ENCODE data around the gene TP53RK.

TP53RK gene

GRCh38 chr20:46717818-46718541 is 28.7 kb upstream of the TP53RK start:
- no peak overlapping the region for H3K4me3 ChIP-seq (ENCODE audit: low read depth in 1 of 2, low read length in 2 of 2)
- H3K27ac ChIP-seq (ENCODE audit: low read length), result no peak overlapping the region
- H3K27me3 ChIP-seq (ENCODE audit: low read depth, low read length), result no peaks in the 10 kb centered on the region
- H3K36me3 ChIP-seq (ENCODE audit: control insufficient read depth in 1 of 2, insufficient read depth in 2 of 2, low read length in 2 of 2), result peaks cover 0 to 8% of the 10 kb centered on the region in 2 donors
- H3K9me3 ChIP-seq (ENCODE audit: control insufficient read depth in 1 of 2, low read length in 2 of 2), result peaks cover 0 to 8% of the 10 kb centered on the region in 2 donors
- no peaks in the 10 kb centered on the region for H3K4me1 ChIP-seq (ENCODE audit: control insufficient read depth in 1 of 2, insufficient read depth in 2 of 2, low read length in 2 of 2)

- peaks cover 0 to 3% of the 10 kb centered on the region in 2 donors for H3K9me3 ChIP-seq (ENCODE audit: control insufficient read depth in 1 of 2, low read length in 2 of 2)
- peaks cover 1 to 4% of the 10 kb centered on the region in 2 donors for H3K4me1 ChIP-seq (ENCODE audit: control insufficient read depth in 1 of 2, insufficient read depth in 2 of 2, low read length in 2 of 2)
- no peak overlapping the region for H3K4me3 ChIP-seq (ENCODE audit: low read depth in 1 of 2, low read length in 2 of 2)
- H3K36me3 ChIP-seq (ENCODE audit: control insufficient read depth in 1 of 2, insufficient read depth in 2 of 2, low read length in 2 of 2), result peaks cover 0 to 5% of the 10 kb centered on the region in 2 donors
- no peaks in the 10 kb centered on the region for H3K27me3 ChIP-seq (ENCODE audit: low read depth, low read length)
- no peak overlapping the region for H3K27ac ChIP-seq (ENCODE audit: low read length)
These were observed 26.1 kb upstream of the TP53RK start for GRCh38 chr20:46715292-46715756.

- no peaks in the 10 kb centered on the region for H3K9me3 ChIP-seq (ENCODE audit: control insufficient read depth in 1 of 2, low read length in 2 of 2)
- H3K4me1 ChIP-seq (ENCODE audit: control insufficient read depth in 1 of 2, insufficient read depth in 2 of 2, low read length in 2 of 2), result peaks cover 5 to 6% of the 10 kb centered on the region in 2 donors
- no peaks in the 10 kb centered on the region for H3K27me3 ChIP-seq (ENCODE audit: low read depth, low read length)
- no peak overlapping the region for H3K27ac ChIP-seq (ENCODE audit: low read length)
- no peak overlapping the region for H3K4me3 ChIP-seq (ENCODE audit: low read depth in 1 of 2, low read length in 2 of 2)
- no peaks in the 10 kb centered on the region for H3K36me3 ChIP-seq (ENCODE audit: control insufficient read depth in 1 of 2, insufficient read depth in 2 of 2, low read length in 2 of 2)
These were observed 25.0 kb upstream of the TP53RK start for GRCh38 chr20:46713957-46714834.

- no peak overlapping the region for H3K4me3 ChIP-seq (ENCODE audit: low read depth in 1 of 2, low read length in 2 of 2)
- H3K36me3 ChIP-seq (ENCODE audit: control insufficient read depth in 1 of 2, insufficient read depth in 2 of 2, low read length in 2 of 2), result no peaks in the 10 kb centered on the region
- H3K27me3 ChIP-seq (ENCODE audit: low read depth, low read length), result no peaks in the 10 kb centered on the region
- no peaks in the 10 kb centered on the region for H3K9me3 ChIP-seq (ENCODE audit: control insufficient read depth in 1 of 2, low read length in 2 of 2)
- H3K27ac ChIP-seq (ENCODE audit: low read length), result no peak overlapping the region
- H3K4me1 ChIP-seq (ENCODE audit: control insufficient read depth in 1 of 2, insufficient read depth in 2 of 2, low read length in 2 of 2), result peaks cover 5 to 6% of the 10 kb centered on the region in 2 donors
These were observed 22.9 kb upstream of the TP53RK start for GRCh38 chr20:46712056-46712636.

- H3K9me3 ChIP-seq (ENCODE audit: control insufficient read depth in 1 of 2, low read length in 2 of 2), result no peaks in the 10 kb centered on the region
- peak overlapping the region; percentile 64 to 71 for H3K4me3 ChIP-seq (ENCODE audit: low read depth in 1 of 2, low read length in 2 of 2)
- H3K36me3 ChIP-seq (ENCODE audit: control insufficient read depth in 1 of 2, insufficient read depth in 2 of 2, low read length in 2 of 2), result no peaks in the 10 kb centered on the region
- no peaks in the 10 kb centered on the region for H3K27me3 ChIP-seq (ENCODE audit: low read depth, low read length)
- peaks cover 5 to 6% of the 10 kb centered on the region in 2 donors for H3K4me1 ChIP-seq (ENCODE audit: control insufficient read depth in 1 of 2, insufficient read depth in 2 of 2, low read length in 2 of 2)
- H3K27ac ChIP-seq (ENCODE audit: low read length), result no peak overlapping the region
These were observed 21.1 kb upstream of the TP53RK start for GRCh38 chr20:46710153-46710913.

- H3K4me3 ChIP-seq (ENCODE audit: low read depth in 1 of 2, low read length in 2 of 2), result peak within 1 kb of the TSS; percentile 64 to 71
- no peaks in the 10 kb centered on the region for H3K27me3 ChIP-seq (ENCODE audit: low read depth, low read length)
- H3K4me1 ChIP-seq (ENCODE audit: control insufficient read depth in 1 of 2, insufficient read depth in 2 of 2, low read length in 2 of 2), result peaks cover 5 to 6% of the 10 kb centered on the region in 2 donors
- no peaks in the 10 kb centered on the region for H3K36me3 ChIP-seq (ENCODE audit: control insufficient read depth in 1 of 2, insufficient read depth in 2 of 2, low read length in 2 of 2)
- no peaks in the 10 kb centered on the region for H3K9me3 ChIP-seq (ENCODE audit: control insufficient read depth in 1 of 2, low read length in 2 of 2)
- peak within 1 kb of the TSS; percentile 10 for H3K27ac ChIP-seq (ENCODE audit: low read length)
These were observed 20.4 kb upstream of the TP53RK start, which contains the start of gene SLC2A10 for GRCh38 chr20:46709459-46710152. SLC2A10 (plus strand) TSS chr20:46709649; CDS start chr20:46709737, 88 bp downstream.

- H3K27ac ChIP-seq (ENCODE audit: low read length), result peak overlapping the region; percentile 10
- peak overlapping the region; percentile 18 to 71 for H3K4me3 ChIP-seq (ENCODE audit: low read depth in 1 of 2, low read length in 2 of 2)
- H3K36me3 ChIP-seq (ENCODE audit: control insufficient read depth in 1 of 2, insufficient read depth in 2 of 2, low read length in 2 of 2), result no peaks in the 10 kb centered on the region
- H3K27me3 ChIP-seq (ENCODE audit: low read depth, low read length), result no peaks in the 10 kb centered on the region
- H3K9me3 ChIP-seq (ENCODE audit: control insufficient read depth in 1 of 2, low read length in 2 of 2), result no peaks in the 10 kb centered on the region
- H3K4me1 ChIP-seq (ENCODE audit: control insufficient read depth in 1 of 2, insufficient read depth in 2 of 2, low read length in 2 of 2), result peaks cover 5 to 6% of the 10 kb centered on the region in 2 donors
These were observed 19.8 kb upstream of the TP53RK start for GRCh38 chr20:46709055-46709458.

GRCh38 chr20:46708172-46708860 is 19.1 kb upstream of the TP53RK start:
- Histone ChIP-seq H3K4me1 (ENCODE audit: control insufficient read depth in 1 of 2, insufficient read depth in 2 of 2, low read length in 2 of 2) (peaks cover 5 to 6% of the 10 kb centered on the region in 2 donors), H3K9me3 (ENCODE audit: control insufficient read depth in 1 of 2, low read length in 2 of 2) (no peaks in the 10 kb centered on the region), H3K36me3 (ENCODE audit: control insufficient read depth in 1 of 2, insufficient read depth in 2 of 2, low read length in 2 of 2) (no peaks in the 10 kb centered on the region), H3K27ac (ENCODE audit: low read length) (no peak overlapping the region), H3K4me3 (ENCODE audit: low read depth in 1 of 2, low read length in 2 of 2) (no peak overlapping the region), H3K27me3 (ENCODE audit: low read depth, low read length) (no peaks in the 10 kb centered on the region)

- H3K4me1 ChIP-seq (ENCODE audit: control insufficient read depth in 1 of 2, insufficient read depth in 2 of 2, low read length in 2 of 2), result peaks cover 5 to 6% of the 10 kb centered on the region in 2 donors
- H3K9me3 ChIP-seq (ENCODE audit: control insufficient read depth in 1 of 2, low read length in 2 of 2), result no peaks in the 10 kb centered on the region
- no peak overlapping the region for H3K4me3 ChIP-seq (ENCODE audit: low read depth in 1 of 2, low read length in 2 of 2)
- H3K27ac ChIP-seq (ENCODE audit: low read length), result no peak overlapping the region
- no peaks in the 10 kb centered on the region for H3K27me3 ChIP-seq (ENCODE audit: low read depth, low read length)
- H3K36me3 ChIP-seq (ENCODE audit: control insufficient read depth in 1 of 2, insufficient read depth in 2 of 2, low read length in 2 of 2), result no peaks in the 10 kb centered on the region
These were observed 17.0 kb upstream of the TP53RK start for GRCh38 chr20:46706242-46706641.

- Histone ChIP-seq H3K9me3 (ENCODE audit: control insufficient read depth in 1 of 2, low read length in 2 of 2) (no peaks in the 10 kb centered on the region), H3K4me1 (ENCODE audit: control insufficient read depth in 1 of 2, insufficient read depth in 2 of 2, low read length in 2 of 2) (peaks cover 3 to 4% of the 10 kb centered on the region in 2 donors), H3K4me3 (ENCODE audit: low read depth in 1 of 2, low read length in 2 of 2) (no peak overlapping the region), H3K36me3 (ENCODE audit: control insufficient read depth in 1 of 2, insufficient read depth in 2 of 2, low read length in 2 of 2) (no peaks in the 10 kb centered on the region), H3K27ac (ENCODE audit: low read length) (no peak overlapping the region), H3K27me3 (ENCODE audit: low read depth, low read length) (no peaks in the 10 kb centered on the region)
These were observed 16.1 kb upstream of the TP53RK start for GRCh38 chr20:46705378-46705729.
